Panc1 (cell line): ENCODE results near the gene SUGCT.

ENCODE experiments used
- POLR2AphosphoS5 ChIP-seq: IDR thresholded peaks from 2 replicates; pipeline ENCODE4 v1.6.1; 2012; ENCODE audit warnings: mild to moderate bottlenecking, low read depth, low read length, moderate library complexity
- SIN3A ChIP-seq: IDR thresholded peaks from 2 replicates; pipeline ENCODE4 v1.6.1; 2012; ENCODE audit warnings: low read depth, mild to moderate bottlenecking, low read length, moderate library complexity, borderline replicate concordance; ENCODE audit not compliant: insufficient read depth
- TF ChIP-seq, protein P1 (sequence below): fragments of 450-650 bp; IDR thresholded peaks from 2 replicates; pipeline ENCODE4 v1.5.1; 2017; ENCODE audit warnings: mild to moderate bottlenecking
- TF ChIP-seq, protein P2 (sequence below), 2 experiments: IDR thresholded peaks; 2 replicates each; pipeline ENCODE4 v1.6.1; 2011 to 2012; ENCODE audit warnings: low read depth in 2 of 2, control low read depth in 1 of 2, low read length in 1 of 2, mild to moderate bottlenecking in 1 of 2, moderate library complexity in 1 of 2; ENCODE audit not compliant: insufficient read depth in 1 of 2

DNA sequence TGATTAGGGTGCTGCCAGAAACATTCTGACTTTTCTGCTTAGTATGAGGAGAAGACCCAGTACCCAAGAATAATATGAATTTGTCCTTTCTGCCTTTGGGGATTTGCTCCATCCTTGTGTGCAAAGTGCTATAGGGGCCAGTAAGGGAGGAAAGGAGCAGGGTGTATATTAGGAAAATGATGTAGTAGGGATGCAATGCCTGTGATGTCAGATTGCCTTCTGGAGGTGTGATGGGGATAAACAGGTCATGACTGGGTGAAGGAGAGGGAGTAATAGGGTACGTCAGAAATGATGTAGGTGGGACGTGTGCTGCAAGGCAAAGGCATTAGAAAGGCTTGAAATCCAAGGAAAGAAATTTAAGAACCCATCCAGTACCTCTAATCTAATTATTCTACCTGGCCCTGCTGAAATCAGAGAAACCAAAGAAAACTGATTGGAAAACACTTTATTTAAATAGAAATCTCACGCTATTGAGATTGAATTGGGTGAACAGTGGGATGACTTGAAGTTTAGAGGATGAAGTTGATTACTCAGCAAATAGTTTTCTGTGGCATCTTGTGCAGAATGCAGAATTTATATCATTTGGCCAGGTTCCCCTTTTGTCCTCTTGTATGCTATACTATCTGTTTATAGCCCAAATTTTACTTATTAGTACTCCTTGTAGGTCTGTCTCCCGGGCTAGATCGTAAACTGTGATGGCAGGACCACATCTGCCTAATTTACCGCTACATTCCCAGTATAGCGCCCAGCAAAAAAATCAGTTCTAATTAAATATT, 503.9 kb downstream of the SUGCT start:
- TF ChIP-seq, protein P1, sequence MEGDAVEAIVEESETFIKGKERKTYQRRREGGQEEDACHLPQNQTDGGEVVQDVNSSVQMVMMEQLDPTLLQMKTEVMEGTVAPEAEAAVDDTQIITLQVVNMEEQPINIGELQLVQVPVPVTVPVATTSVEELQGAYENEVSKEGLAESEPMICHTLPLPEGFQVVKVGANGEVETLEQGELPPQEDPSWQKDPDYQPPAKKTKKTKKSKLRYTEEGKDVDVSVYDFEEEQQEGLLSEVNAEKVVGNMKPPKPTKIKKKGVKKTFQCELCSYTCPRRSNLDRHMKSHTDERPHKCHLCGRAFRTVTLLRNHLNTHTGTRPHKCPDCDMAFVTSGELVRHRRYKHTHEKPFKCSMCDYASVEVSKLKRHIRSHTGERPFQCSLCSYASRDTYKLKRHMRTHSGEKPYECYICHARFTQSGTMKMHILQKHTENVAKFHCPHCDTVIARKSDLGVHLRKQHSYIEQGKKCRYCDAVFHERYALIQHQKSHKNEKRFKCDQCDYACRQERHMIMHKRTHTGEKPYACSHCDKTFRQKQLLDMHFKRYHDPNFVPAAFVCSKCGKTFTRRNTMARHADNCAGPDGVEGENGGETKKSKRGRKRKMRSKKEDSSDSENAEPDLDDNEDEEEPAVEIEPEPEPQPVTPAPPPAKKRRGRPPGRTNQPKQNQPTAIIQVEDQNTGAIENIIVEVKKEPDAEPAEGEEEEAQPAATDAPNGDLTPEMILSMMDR = no peak
- TF ChIP-seq POLR2AphosphoS5 = no peak
- TF ChIP-seq SIN3A = no peak
- TF ChIP-seq, protein P2, sequence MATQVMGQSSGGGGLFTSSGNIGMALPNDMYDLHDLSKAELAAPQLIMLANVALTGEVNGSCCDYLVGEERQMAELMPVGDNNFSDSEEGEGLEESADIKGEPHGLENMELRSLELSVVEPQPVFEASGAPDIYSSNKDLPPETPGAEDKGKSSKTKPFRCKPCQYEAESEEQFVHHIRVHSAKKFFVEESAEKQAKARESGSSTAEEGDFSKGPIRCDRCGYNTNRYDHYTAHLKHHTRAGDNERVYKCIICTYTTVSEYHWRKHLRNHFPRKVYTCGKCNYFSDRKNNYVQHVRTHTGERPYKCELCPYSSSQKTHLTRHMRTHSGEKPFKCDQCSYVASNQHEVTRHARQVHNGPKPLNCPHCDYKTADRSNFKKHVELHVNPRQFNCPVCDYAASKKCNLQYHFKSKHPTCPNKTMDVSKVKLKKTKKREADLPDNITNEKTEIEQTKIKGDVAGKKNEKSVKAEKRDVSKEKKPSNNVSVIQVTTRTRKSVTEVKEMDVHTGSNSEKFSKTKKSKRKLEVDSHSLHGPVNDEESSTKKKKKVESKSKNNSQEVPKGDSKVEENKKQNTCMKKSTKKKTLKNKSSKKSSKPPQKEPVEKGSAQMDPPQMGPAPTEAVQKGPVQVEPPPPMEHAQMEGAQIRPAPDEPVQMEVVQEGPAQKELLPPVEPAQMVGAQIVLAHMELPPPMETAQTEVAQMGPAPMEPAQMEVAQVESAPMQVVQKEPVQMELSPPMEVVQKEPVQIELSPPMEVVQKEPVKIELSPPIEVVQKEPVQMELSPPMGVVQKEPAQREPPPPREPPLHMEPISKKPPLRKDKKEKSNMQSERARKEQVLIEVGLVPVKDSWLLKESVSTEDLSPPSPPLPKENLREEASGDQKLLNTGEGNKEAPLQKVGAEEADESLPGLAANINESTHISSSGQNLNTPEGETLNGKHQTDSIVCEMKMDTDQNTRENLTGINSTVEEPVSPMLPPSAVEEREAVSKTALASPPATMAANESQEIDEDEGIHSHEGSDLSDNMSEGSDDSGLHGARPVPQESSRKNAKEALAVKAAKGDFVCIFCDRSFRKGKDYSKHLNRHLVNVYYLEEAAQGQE (IDR thresholded peaks at IDR 0.05; ENCODE audit: insufficient read depth in 1 of 2, low read depth in 2 of 2, low read length in 1 of 2) = no peak
